Measurements from ENCODE around the gene PLK5.
"Not testable (repeated sequence)": the region's sequence is repeated elsewhere in the genome, so short reads cannot be mapped to it uniquely, and the experiment has no call there.

PLK5 gene

DNA sequence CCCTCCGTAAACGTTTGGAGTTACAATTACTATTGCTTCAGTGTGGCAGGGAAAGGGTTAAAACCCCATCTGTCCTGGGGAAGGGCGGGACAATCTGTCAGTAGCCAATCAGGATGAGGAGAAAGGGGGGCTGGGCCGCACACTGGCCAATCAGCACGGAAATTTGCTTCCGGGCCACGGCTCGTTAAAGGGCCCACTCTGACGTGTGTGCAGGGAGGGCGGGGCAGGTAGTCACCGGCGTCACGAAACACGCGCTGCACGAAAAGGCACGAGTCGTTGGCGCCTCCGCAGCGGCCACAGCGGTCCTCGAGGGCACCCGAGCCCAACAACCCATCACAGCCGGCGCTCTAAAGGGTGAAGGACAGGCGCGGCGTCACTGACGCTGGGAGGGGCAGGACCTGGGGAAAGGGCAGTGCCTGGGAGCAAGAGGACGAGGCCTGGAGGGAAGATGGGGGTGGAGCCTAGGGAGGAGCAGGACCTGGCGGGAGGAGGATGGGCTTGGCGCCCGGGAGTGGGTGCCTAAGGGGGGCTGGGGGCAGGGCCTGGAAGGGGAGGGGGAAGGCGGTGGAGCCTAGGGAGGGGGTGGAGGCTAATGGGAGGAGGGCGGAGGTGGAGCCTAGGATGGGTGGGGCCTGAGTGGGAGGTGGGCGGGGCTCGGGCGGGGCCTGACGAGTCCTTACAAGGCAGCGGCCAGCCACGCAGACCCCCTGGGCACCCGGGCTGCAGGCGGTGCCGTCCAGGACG lies 15.9 kb upstream of the PLK5 start:
- DNase-seq: peak; percentile 92

DNA sequence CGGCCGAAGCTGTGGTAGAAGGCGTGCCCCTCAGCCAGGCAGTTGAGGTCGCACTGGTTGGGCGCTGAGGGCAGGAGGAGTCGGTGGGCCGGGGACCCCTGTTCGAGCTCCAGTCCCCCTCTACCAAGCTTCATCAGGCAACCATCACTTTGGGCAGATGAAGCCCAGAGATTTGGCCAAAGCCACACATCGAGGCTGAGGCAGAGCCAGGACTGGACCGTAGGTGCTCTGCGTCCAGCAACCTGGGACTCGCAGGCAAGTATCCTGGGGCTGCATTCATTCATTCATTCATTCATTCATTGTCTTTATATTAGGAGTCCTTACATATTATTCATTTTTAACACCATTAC lies 15.4 kb upstream of the PLK5 start:
- no peak for DNase-seq

DNA sequence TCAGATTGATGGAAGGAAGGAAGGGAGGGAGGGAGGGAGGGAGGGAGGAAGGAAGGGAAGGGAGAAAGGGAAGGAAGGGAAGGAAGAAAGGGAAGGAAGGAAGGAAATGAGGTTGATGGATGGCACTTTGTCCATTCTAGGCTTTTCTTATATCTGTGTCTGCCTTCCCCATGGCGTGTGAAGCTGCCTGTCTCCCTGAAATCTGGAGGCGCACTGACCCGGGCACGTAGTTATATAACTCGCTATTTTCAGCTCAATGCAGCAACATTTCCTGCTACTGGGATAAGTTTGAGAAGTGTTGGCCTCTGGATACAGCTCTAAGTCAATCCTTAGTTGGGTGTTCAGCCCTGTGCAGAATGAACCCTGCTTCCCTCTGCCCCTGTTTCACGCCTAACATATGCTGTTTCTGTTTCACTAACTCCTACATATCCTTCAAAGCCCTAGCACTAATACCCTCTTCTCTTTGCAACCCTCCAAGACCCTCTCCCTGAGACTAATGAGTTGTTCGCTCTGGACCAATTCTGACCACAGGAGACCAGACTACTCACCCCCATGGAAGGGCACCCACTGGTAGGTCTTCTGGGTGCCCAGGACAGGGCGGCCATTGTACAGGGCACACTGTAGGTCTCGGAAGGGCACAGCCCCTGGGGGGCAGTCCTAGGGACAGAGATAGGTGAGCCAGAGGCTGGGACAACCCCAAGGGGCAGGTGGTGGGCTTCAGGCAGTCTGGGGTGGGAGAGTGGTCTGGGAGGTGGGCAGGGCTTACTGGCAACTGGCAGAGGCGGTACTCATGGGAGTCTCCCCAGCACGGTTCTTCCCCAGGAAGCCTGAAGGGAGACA lies 14.1 kb upstream of the PLK5 start:
- no peak for DNase-seq

- DNase-seq: no peak
These were observed 13.5 kb upstream of the PLK5 start for GRCh38 chr19:1510442-1510806.

GRCh38 chr19:1510807-1511206 lies 13.1 kb upstream of the PLK5 start:
- DNase-seq: no peak

DNA sequence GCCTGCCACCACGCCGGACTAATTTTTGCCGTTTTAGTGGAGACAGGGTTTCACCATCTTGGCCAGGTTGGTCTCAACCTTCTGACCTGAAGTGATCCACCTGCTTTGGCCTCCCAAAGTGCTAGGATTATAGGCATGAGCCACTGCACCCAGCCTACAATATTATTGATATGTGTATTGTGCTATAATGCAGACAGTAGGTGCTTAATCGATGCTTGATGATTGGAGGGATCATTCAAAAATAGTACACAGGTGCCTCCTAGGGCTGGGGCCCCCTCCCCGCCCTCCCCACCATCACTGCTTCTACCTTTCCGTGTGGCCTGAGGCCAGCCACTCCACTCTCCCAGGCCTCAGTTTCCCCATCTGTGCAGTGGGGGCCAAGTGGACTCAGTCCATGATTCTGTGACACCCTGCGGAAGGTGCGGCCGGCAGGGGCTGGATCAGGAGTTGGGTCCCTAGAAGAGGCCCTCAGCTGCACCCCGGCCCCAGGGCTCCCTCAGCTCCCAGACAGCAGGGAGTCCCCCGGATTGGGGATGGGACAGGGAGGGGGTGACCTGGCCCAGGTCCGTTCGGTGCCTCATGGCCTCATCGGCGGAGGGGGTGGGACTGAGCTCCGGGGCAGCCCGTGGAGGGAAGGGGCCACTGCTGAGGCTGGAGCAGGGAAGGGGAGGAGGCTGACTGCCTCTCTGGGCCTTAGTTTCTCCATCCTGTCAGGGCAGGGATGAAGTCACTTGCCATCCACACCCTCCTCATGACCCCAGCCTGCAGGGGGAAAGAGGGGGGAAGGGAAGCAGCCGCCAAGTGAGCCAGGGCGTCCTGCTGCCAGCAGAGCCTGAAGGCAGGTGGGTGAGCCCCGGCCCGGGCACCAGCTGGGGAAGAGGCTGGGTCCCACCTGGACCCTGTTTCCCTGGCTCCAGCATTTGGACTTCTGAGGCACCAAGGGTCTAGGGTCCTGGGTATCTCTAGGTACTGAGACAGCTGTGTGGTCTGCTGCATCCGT lies 12.3 kb upstream of the PLK5 start:
- DNase-seq: no peak

DNA sequence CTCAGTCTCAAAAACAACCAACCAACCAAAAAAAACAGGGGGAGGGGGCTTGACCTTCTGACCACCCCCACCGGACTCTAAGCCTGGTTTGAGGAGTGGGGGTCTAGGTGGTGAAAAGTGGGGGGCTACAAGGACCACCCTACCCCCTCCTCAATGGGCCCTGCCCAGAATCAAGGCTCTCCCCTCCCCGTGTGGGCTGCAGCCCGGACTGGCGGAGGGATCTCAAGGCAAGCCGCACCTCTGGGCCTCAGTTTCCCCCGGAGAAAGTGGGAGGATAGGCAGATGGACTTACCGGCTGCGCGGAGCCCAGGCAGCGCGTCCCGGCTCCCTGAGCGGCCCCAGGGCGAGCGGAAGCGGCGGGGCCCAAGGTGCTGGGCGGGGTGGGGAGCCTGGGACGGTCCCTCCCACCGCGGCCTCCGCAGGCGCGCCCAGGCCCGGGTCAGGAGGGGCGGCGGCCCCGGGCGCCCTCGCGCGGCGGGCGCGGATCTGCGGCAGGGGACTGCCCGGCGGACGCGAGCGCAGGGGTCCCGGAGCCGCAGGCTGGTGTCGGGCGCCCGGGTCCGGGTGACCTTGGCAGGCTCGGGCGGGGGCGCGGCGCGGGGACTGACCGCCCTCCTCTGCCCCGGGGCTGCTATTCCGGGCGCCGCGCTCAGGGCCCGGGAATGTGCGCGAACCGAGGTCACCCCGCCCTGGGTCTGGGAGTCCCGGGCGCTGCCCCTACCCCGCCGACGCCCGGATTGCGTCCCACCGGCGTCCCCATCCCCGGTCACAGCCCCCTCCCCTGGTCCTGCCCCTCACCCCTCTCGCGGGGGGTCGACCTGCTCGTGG lies 11.0 kb upstream of the PLK5 start, which contains the start of gene ADAMTSL5:
TSS of gene ADAMTSL5 (minus strand) at position 349 of the 828 bp plus-strand sequence. CDS start 2,076 bp downstream, outside the sequence.
- peak; percentile 53 for DNase-seq

DNA sequence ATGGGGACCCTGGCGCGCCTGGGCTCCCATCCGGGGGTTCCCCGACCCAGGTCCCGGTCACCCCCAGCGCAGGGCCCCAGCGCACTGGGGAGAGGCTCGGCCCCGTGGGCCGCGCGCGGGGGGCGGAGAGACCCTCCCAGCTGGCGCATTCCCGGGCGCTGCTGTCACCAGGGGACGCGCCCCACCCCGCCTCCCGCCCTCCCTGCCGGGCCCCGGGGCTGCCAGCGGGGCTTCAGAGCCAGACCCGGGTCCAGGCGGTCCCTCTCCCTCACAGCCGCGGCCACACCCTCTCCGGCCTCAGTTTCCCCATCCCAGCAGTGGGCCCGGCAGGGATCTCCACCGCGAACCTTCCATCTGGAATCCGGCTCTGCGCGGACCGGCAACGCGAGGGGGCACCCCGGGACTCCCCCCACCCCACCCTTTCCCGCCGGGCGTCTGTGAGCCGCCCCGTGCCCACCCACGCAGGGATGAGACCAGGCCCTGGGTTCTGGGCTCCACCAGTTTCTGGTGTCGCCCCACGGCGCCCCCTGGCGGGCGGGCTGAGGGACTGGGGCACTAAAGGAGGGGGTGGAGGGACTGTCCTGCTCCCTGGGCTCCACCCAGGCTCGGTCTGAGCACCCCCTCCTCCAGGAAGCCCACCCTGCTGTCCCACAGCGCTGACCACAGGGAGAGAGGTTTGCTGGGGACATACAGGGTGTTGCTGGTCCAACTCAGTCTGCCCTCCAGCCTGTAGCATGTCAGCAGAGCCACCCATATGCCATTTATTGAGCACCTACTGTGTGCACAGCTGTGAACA lies 10.2 kb upstream of the PLK5 start:
- DNase-seq: peak; percentile 60

GRCh38 chr19:1514295-1514661 lies 9.6 kb upstream of the PLK5 start:
- DNase-seq: no peak

DNA sequence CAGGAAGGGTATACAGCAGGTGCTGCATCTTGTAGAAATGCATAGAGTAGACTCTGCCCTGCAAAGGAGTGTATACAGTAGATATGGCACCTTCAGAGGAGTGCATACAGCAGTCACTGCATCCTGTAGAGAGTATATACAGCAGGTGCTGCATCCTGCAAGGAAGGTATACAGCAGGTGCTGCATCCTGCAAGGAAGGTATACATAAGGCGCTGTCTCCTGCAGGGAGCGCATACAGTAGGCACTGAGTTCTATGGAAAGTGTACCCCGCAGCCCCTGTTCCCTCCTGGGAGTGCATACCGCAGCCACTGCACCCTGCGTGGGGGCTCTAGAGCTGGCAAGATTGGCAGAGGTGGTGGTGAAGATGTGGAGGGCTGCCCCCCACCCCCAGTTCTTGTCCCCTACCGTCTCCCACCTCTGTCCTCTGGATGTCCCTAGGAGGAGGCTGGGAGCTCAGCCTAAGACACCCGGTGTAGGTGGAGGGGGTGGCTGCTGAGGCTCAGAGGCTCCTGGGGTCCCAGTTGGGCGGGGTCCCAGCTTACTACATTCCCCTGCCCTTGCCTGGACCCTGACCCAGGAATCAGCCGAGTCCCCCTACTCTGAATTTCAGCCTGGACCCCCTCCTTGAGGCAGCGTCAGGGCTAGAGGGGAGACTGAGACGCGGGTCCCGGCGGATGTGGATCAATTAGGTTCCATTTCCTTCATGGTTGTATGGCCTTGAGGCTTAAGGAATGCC lies 8.7 kb upstream of the PLK5 start:
- no peak for DNase-seq

DNA sequence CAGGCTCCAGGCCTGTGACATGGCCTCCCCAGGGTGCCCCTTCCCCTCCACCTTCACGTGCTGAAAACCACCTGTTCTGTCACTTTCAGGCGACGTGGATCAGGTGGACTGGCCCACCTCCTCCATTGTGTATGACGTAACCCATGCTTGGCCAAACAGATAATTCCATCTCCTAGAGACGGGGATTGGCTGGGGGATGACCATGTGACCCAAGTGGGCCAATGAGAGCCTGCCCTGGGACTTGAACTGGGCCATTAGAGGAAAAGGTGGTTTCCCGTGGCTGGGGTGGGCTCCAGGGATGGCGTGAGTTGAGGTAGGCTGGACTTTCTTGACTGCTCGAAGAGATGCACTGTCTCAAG lies 7.5 kb upstream of the PLK5 start:
- no peak for DNase-seq

DNA sequence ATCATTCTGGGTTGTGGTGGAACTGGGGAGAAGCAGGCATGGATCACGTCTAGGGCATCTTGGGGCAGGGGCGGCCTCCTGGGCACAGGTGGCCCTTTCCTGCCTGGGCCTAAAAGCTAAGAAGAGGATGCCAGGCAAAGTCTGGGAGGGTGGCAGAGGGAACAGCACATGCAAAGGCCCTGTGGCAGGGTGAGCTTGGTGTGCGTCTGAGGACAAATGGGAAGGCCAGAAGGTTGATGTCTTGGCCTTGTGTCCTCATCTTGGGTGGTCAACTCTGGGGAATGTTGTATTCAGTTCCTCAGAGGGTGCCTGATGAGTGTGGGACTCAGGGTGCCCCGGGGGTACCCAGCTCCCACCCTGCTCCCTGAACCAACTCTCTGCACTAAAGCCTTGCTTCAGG lies 5.4 kb upstream of the PLK5 start:
- no peak for DNase-seq

- DNase-seq: not testable (repeated sequence)
These were observed 4.1 kb upstream of the PLK5 start for GRCh38 chr19:1519802-1520201.

GRCh38 chr19:1520203-1520780 lies 3.6 kb upstream of the PLK5 start:
- no peak for DNase-seq

DNA sequence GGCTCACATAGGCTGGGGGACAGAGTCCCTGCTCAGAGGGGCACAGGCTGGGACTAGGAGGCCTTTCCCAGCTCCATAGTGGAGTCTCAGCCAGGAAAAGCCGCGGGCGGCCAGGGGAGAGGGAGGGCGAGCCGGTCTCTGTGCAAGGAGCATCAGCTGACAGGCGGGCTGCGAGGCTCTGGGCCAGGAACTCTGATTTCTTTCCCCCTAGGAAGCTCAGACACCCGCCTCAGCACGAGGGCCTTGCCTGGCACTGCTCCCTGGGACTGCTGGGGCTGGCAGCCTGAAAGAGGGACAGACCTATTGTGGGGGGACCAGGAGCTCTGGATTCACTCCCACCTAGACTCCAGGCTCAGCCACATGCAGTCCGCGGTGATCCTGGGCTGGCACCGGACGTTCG lies 2.2 kb upstream of the PLK5 start:
- no peak for DNase-seq

DNA sequence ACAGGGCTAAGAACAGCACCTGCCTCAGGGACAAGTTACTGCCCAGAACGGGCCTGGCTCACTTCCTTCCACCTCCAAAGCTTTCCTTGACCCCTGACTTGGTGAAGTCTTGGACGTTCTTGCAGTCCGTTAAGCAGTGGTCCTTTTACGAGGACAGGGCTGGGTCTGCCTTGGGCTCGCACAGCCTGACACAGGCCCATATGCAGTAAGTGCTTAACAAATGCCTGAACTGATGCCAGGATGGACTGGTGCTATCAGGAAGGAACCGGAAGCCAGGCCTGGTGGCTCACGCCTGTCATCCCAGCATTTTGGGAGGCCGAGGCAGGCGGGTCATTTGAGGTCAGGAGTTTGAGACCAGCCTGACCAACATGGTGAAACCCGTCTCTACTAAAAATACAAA lies 1.8 kb upstream of the PLK5 start:
- no peak for DNase-seq

DNA sequence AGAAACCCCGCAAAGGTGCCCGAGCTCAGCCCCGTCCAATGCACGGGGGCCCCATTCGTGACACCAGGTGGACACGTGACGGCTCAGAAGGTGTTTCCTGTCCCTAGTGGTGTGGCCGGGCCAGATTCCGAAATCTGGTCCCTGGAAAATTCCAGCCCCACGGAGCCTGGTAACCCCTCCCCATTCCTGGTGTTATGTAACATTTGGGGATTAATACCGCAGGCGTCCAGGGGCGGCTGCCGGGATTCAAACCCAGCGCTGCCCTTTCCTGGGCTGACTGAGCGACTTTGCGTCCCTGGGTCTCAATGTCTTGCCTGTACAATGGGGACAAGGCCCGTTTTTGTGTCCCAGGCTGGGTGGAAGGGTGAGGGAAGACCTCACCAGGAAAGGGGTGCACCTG lies 1.0 kb upstream of the PLK5 start:
- no peak for DNase-seq

DNA sequence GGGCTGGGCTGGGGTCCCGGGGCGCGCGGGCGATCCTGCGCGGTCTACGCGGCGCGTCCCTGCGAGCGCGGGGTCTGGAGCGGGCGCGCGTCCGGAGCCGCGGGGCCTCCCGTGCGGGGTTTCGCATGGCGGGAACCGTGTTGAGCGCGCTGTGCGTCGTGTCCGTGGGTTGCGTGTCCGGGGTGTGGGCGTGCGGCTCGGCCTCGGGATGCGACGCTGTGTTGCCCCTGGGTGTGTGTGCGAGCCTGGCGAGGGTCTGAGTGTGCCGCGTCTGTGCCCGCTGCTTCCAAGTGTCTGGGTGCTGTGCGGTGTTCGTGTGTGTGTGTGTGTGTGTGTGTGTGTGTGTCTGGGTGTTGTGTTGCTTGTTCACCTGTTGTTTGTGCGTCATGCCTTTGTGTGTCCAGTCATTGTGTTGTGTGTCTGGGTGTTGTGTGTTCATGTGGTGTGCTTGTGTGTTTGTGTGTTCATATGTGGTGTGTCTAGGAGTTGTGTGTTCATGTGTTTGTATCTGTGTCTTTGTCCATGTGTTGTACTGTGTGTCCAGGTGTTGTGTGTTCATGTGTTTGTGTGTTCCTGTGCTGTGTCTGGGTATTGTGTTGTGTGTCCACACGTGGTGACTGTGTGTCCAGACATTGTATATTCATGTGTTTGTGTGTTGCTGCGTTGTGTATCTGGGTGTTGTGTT lies 552 bp downstream of the PLK5 start:
- DNase-seq: no peak

DNA sequence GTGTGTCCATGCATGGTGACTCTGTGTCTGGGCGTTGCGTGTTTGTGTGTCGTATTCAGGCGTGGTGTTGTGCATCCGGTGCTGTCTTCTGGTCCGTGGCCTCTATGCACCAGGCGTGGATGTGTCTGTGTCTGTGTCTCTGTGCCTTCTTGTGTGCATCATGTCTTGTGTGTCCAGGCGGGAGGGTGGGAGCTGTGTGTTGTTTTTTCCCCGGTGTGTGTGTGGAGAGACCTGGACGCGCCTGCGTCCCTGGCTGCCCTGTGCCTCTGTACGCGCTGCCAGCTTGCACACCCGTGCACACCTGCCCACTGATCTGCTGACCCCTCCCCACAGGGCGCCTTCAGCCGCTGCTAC lies 1.1 kb downstream of the PLK5 start:
- no peak for DNase-seq

GRCh38 chr19:1525343-1525742 lies 1.5 kb downstream of the PLK5 start:
- DNase-seq: no peak
